DMS114 treated with DMSO at 0.1 percent for 48 hours (cell line): Measurements from ENCODE around the gene GALNS.

Experiments used
- DNase-seq: peaks from one replicate; lab custom pipeline; 2025; ENCODE audit not compliant: unreplicated experiment; lab: John Stamatoyannopoulos, UW

Gene GALNS

GRCh38 chr16:88859381-88860091 is 2.8 kb upstream of the GALNS start:
- no peak for DNase-seq

- peak; percentile 31 for DNase-seq
Observed at GRCh38 chr16:88857728-88858339, 1.1 kb upstream of the GALNS start.

- DNase-seq = no peak
Observed at GRCh38 chr16:88856122-88856827, 472 bp downstream of the GALNS start.

- no peak for DNase-seq
Observed at GRCh38 chr16:88855736-88856121, 1.0 kb downstream of the GALNS start.

GRCh38 chr16:88855176-88855575 is 1.6 kb downstream of the GALNS start:
- DNase-seq = no peak

- DNase-seq = no peak
Observed at GRCh38 chr16:88854306-88855111, 2.2 kb downstream of the GALNS start.

- no peak for DNase-seq
Observed at GRCh38 chr16:88853325-88853941, 3.3 kb downstream of the GALNS start.

GRCh38 chr16:88851616-88852015 is 5.1 kb downstream of the GALNS start:
- no peak for DNase-seq

- DNase-seq = no peak
Observed at GRCh38 chr16:88850531-88851199, 6.1 kb downstream of the GALNS start.

GRCh38 chr16:88848557-88848956 is 8.2 kb downstream of the GALNS start:
- DNase-seq = no peak

- no peak for DNase-seq
Observed at GRCh38 chr16:88847654-88848053, 9.1 kb downstream of the GALNS start.

- no peak for DNase-seq
Observed at GRCh38 chr16:88846088-88846487, 10.7 kb downstream of the GALNS start.

- no peak for DNase-seq
Observed at GRCh38 chr16:88844419-88845036, 12.2 kb downstream of the GALNS start.

- no peak for DNase-seq
Observed at GRCh38 chr16:88843256-88843655, 13.5 kb downstream of the GALNS start.

- no peak for DNase-seq
Observed at GRCh38 chr16:88842806-88843205, 13.9 kb downstream of the GALNS start.

GRCh38 chr16:88842308-88842756 is 14.4 kb downstream of the GALNS start:
- no peak for DNase-seq

- DNase-seq = no peak
Observed at GRCh38 chr16:88841521-88842307, 15.0 kb downstream of the GALNS start.

GRCh38 chr16:88840600-88841215 is 16.0 kb downstream of the GALNS start:
- DNase-seq = no peak
